Astrocyte (in vitro differentiated cells and primary cell): ENCODE data around the gene UNC50.

Source experiments
- CTCF ChIP-seq: IDR thresholded peaks from 2 replicates; pipeline ENCODE4 v1.5.1; 2011; ENCODE audit warnings: low read depth, mild to moderate bottlenecking, inconsistent platforms, low read length, moderate library complexity; ENCODE audit not compliant: insufficient read depth
- EZH2 ChIP-seq: IDR thresholded peaks from 2 replicates; pipeline ENCODE4 v1.6.1; 2012; ENCODE audit warnings: mild to moderate bottlenecking, low read length, inconsistent platforms; ENCODE audit not compliant: insufficient read depth

GRCh38 chr2:98598781-98599428 is 9.5 kb upstream of the UNC50 start:
- TF ChIP-seq CTCF = no peak
- no peak for TF ChIP-seq EZH2
